ENCODE results near the gene EYA4.

DNA sequence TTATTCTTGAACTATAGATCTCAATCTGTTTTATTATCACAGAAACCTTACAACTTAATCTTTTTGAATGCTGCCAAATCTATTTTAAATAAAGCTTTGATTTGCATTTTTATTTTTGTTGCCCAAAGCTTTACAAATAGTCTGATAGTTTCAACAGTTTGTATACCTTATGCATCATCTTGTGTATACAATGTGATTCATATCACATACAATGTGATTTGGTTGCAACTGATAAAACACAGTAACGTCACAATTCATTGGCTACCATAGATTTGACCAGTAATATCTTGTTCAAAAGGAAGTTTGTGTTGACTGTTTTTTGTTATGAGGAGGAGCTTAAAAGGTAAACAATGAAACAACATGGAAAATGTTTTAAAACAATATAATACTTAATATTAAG, 110.9 kb downstream of the EYA4 start:
- TF ChIP-seq, protein P1, sequence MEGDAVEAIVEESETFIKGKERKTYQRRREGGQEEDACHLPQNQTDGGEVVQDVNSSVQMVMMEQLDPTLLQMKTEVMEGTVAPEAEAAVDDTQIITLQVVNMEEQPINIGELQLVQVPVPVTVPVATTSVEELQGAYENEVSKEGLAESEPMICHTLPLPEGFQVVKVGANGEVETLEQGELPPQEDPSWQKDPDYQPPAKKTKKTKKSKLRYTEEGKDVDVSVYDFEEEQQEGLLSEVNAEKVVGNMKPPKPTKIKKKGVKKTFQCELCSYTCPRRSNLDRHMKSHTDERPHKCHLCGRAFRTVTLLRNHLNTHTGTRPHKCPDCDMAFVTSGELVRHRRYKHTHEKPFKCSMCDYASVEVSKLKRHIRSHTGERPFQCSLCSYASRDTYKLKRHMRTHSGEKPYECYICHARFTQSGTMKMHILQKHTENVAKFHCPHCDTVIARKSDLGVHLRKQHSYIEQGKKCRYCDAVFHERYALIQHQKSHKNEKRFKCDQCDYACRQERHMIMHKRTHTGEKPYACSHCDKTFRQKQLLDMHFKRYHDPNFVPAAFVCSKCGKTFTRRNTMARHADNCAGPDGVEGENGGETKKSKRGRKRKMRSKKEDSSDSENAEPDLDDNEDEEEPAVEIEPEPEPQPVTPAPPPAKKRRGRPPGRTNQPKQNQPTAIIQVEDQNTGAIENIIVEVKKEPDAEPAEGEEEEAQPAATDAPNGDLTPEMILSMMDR (IDR thresholded peaks at IDR 0.05), result no peak
- TF ChIP-seq POLR2A (IDR thresholded peaks at IDR 0.05), result no peak

Measured in esophagus squamous epithelium (tissue), 4 donors.